Esophagus muscularis mucosa (tissue), 4 donors: ENCODE measurements around the gene XCR1. TPM values are rescaled to one million over a fixed set of nuclear protein-coding genes. Genes with fewer than 3 reads are reported as not detected.
"Not testable (repeated sequence)": the region's sequence is repeated elsewhere in the genome, so short reads cannot be mapped to it uniquely, and the experiment has no call there.

Experiments used
- DNase-seq: peaks from one replicate; pipeline ENCODE4 v3.0.0-alpha.2; 2017; ENCODE audit errors: extremely low spot score
- H3K27ac ChIP-seq, 4 donors: fragments of 200-600 bp; sonication (generic); replicated peaks in 1 of 4; 1 replicate in 3 of 4; 2 replicates in 1 of 4; pipeline ENCODE4 v1.5.1; 2016 to 2019; ENCODE audit warnings: mild to moderate bottlenecking in 1 of 4
- H3K27me3 ChIP-seq, 4 donors: fragments of 200-600 bp; sonication (generic); one replicate each; pipeline versions ENCODE4 v1.5.1 to v1.6.0; 2016 to 2019
- H3K36me3 ChIP-seq, 4 donors: fragments of 200-600 bp; sonication (generic); one replicate each; pipeline ENCODE4 v1.5.1; 2016 to 2019
- H3K4me1 ChIP-seq, 4 donors: fragments of 200-600 bp; sonication (generic); one replicate each; pipeline ENCODE4 v1.5.1; 2016 to 2019
- H3K4me3 ChIP-seq, 4 donors: fragments of 200-600 bp; sonication (generic); 1 replicate in 2 of 4; 2 replicates in 2 of 4; pipeline ENCODE4 v1.5.1; 2016 to 2019; ENCODE audit warnings: mild to moderate bottlenecking in 4 of 4, moderate library complexity in 1 of 4
- H3K9me3 ChIP-seq, 4 donors: fragments of 200-600 bp; sonication (generic); 1 replicate in 3 of 4; 2 replicates in 1 of 4; pipeline ENCODE4 v1.5.1; 2016 to 2019
- EP300 ChIP-seq: sonication (generic); formaldehyde crosslinking; IDR thresholded peaks from one replicate; pipeline ENCODE4 v1.6.1; 2017; ENCODE audit warnings: antibody characterized with exemption
- POLR2A ChIP-seq: fragments of 450-650 bp; IDR thresholded peaks from one replicate; pipeline ENCODE4 v1.6.1; 2017; ENCODE audit warnings: antibody characterized with exemption, moderate library complexity, mild to moderate bottlenecking, low read depth
- POLR2AphosphoS5 ChIP-seq, 2 donors: sonication (generic); formaldehyde crosslinking; IDR thresholded peaks; one replicate each; pipeline ENCODE4 v1.6.1; 2017; ENCODE audit warnings: antibody characterized with exemption in 2 of 2
- WGBS: methylation state at CpG from one replicate; pipeline ENCODE4 v1.1.5; 2018; 5-methylcytosine and 5-hydroxymethylcytosine counted together
- intact Hi-C: fragments of 100-400 bp; cut with DNase I; formaldehyde crosslinking; loops from one replicate; pipeline ENCODE4 v1.15.1; 2023
- total RNA-seq, 4 donors: library from RNA; depleted of rRNA; stranded (reverse); fragments of >200 nt; gene quantifications; one replicate each; pipeline versions ENCODE4 v1.1.0 to v1.2.1, GENCODE V29; 2016
- TF ChIP-seq, protein P1 (sequence below), 3 experiments: fragments of 200-600 bp in 2 of 3; fragments of 450-650 bp in 1 of 3; sonication (generic) in 2 of 3; IDR thresholded peaks; one replicate each; pipeline ENCODE4 v1.5.1; 2017 to 2019; ENCODE audit warnings: antibody characterized with exemption in 3 of 3, mild to moderate bottlenecking in 2 of 3, moderate library complexity in 1 of 3

Gene XCR1
- total RNA-seq, 4 donors from 2014 or later = 0.17 TPM; not detected in 3

DNA sequence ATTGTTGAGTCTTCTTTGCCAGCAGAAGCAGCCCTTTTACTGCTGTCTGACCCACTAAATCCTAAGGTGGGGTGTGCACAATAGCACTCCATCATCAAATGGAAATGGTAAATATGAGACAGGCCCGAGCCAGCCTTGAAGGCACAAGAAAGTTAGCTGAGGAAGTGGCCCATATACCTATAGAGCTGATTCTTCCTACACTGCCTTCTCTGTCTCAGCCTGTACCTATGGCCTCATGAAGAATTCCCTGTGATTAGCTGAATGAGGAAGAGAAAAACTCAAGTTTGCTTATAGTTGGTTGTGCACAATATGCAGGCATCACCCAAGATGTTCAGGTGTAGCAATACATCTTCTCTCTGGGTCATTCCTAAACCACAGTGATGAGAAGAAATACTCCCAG is 31.7 kb upstream of the XCR1 start:
- Histone ChIP-seq H3K9me3 (no peaks in the 10 kb centered on the region), H3K36me3 (no peaks in the 10 kb centered on the region), H3K4me3 (no peak overlapping the region), H3K4me1 (peaks cover 8 to 10% (median 9%) of the 10 kb centered on the region in 4 donors), H3K27ac (no peak overlapping the region), H3K27me3 (peaks cover 0 to 8% (median 0%) of the 10 kb centered on the region in 4 donors)
- intact Hi-C loops = no loop called here
- TF ChIP-seq POLR2A = no peak
- TF ChIP-seq, protein P1, sequence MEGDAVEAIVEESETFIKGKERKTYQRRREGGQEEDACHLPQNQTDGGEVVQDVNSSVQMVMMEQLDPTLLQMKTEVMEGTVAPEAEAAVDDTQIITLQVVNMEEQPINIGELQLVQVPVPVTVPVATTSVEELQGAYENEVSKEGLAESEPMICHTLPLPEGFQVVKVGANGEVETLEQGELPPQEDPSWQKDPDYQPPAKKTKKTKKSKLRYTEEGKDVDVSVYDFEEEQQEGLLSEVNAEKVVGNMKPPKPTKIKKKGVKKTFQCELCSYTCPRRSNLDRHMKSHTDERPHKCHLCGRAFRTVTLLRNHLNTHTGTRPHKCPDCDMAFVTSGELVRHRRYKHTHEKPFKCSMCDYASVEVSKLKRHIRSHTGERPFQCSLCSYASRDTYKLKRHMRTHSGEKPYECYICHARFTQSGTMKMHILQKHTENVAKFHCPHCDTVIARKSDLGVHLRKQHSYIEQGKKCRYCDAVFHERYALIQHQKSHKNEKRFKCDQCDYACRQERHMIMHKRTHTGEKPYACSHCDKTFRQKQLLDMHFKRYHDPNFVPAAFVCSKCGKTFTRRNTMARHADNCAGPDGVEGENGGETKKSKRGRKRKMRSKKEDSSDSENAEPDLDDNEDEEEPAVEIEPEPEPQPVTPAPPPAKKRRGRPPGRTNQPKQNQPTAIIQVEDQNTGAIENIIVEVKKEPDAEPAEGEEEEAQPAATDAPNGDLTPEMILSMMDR (IDR thresholded peaks at IDR 0.05) = no peak
- no peak for TF ChIP-seq EP300
- no peak for TF ChIP-seq POLR2AphosphoS5 (IDR thresholded peaks at IDR 0.05)
- WGBS = 82% methylated on average over 1 of the region's 1 CpG
- DNase-seq = no peak

DNA sequence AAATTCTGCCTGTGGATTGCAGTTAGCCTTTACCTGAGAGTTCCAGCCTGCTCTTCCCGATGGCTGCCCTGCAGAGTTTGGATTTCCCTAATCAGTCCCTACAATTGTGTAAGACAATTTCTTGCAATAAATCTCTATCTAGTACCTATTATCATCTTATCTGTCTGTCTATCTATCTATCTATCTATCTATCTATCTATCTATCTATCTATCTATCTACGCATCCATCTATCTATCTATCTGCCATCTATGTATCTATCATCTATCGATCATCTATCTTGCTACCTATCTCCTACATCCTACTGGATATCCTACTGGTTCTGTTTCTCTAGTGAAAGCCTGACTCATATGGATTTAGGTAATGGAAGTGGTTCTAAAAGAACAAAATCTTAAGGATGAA is 30.4 kb upstream of the XCR1 start:
- Histone ChIP-seq H3K9me3 (no peaks in the 10 kb centered on the region), H3K27me3 (peaks cover 0 to 8% (median 0%) of the 10 kb centered on the region in 4 donors), H3K4me3 (no peak overlapping the region), H3K36me3 (no peaks in the 10 kb centered on the region), H3K27ac (no peak overlapping the region), H3K4me1 (peaks cover 2 to 6% (median 3%) of the 10 kb centered on the region in 4 donors)
- DNase-seq = no peak
- TF ChIP-seq POLR2AphosphoS5 (IDR thresholded peaks at IDR 0.05) (no peak), POLR2A (no peak), EP300 (no peak)
- TF ChIP-seq, protein P1 (IDR thresholded peaks at IDR 0.05) = no peak
- 64% methylated on average over 3 of the region's 3 CpGs for WGBS
- intact Hi-C loops = no loop called here

DNA sequence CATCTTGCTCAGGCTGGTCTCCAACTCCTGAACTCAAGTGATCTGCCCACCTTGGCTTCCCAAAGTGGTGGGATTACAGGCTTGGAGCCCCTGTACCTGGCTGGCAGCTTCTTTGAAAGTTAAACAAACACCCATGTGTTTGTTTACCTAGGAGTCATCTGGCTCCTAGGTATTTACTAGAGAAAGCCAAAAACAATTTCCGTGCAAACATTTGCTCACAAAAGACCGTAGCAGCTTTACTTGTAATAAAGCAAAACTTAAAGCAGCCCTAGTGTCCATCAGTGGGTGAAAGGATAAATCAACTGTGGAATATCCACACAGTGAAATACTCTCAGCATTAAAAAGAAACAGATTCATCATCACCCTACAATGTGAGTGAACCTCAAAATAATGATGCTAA is 29.4 kb upstream of the XCR1 start:
- TF ChIP-seq EP300 (no peak), POLR2A (no peak), POLR2AphosphoS5 (IDR thresholded peaks at IDR 0.05) (no peak)
- TF ChIP-seq, protein P1 (IDR thresholded peaks at IDR 0.05) = no peak
- H3K27me3 ChIP-seq = peaks cover 0 to 16% (median 0%) of the 10 kb centered on the region in 4 donors
- no peaks in the 10 kb centered on the region for H3K36me3 ChIP-seq
- H3K27ac ChIP-seq = no peak overlapping the region
- H3K4me1 ChIP-seq = no peaks in the 10 kb centered on the region
- H3K4me3 ChIP-seq = no peak overlapping the region
- no peak for DNase-seq
- no peaks in the 10 kb centered on the region for H3K9me3 ChIP-seq
- 74% methylated on average over 2 of the region's 2 CpGs for WGBS
- intact Hi-C loops = no loop called here

DNA sequence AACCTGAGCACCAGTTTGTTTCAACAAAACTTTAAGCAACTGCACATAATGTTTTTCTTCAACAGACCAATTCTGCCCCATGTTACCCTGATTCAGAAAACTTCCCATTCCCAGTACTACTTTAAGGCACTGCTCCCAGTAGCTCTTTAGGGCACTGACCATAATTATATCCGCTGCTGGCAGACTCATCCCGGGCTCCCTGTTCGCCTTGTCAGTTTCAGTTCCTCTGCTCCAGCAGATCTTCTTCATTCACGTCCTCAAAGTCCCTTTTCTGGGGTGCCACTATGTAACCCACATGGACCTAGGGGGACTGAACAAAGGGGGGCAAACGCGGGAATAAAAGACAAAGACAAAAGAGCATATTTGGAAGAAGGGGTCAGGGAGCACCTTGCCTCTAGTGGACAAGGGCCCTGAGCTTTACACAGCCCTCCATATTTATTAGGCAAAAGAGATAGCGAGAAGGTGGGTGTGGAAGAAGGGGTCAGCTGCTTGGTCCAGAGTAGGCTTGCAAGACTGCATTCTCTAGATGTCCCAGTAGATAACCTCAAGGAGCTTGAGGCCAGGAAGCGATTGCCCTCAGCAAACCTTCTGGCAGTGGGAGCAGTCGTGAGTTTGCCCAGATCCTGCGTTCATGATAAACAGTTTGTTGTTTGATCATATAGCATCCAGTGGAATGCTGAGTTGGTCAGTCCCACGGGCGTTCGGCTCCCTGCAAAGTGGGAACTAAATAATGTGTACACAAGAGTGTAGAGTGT is 26.7 kb upstream of the XCR1 start:
- H3K4me3 ChIP-seq, intact Hi-C loops, DNase-seq, H3K4me1 ChIP-seq, H3K9me3 ChIP-seq, H3K27ac ChIP-seq, H3K36me3 ChIP-seq: not testable (repeated sequence)
- 85% methylated on average over 13 of the region's 13 CpGs for WGBS
- H3K27me3 ChIP-seq = peaks cover 0 to 16% (median 0%) of the 10 kb centered on the region in 4 donors

DNA sequence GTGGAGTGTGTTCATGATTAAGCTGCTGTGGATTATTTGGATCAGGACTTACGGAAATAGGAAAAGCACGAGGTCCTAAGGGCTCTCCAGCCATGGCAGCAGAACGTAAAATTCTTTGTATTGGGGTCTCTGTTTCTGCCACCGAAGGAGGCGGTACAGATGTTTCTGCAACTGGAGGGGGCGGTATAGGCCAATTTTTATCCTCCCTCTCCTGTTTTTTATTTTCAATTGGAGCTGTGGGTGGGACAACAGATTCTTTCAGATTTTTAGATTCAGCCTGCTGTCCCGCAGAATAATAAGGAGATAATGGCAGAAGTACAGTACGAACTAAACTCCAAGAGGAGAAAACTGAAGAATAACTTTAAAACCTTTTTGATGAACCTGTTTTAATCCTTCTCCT is 26.0 kb upstream of the XCR1 start:
- H3K4me3 ChIP-seq, H3K4me1 ChIP-seq, H3K9me3 ChIP-seq, DNase-seq, H3K27ac ChIP-seq, intact Hi-C loops, H3K36me3 ChIP-seq: not testable (repeated sequence)
- H3K27me3 ChIP-seq = peaks cover 0 to 16% (median 0%) of the 10 kb centered on the region in 4 donors
- WGBS = 73% methylated on average over 8 of the region's 8 CpGs

DNA sequence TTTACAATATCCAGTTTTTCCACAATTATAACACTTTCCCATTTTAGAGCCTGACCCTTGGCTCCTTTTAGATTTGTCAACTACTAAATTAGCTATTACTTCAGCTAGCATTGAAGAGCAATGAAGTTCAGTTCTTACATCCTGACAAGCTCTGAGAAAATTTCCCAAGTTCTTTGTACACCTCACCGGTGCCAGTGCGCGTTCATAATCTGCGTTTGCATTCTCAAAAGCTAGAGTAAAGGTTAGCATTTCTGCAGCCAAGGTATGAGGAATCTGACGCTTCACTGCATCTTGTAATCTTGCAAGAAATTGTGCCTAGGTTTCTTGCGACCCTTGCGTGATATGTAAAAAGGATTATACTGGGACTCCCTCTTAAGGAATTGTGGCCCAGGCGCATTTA is 25.2 kb upstream of the XCR1 start:
- DNase-seq = no peak
- no peak overlapping the region for H3K4me3 ChIP-seq
- H3K27me3 ChIP-seq = peaks cover 0 to 16% (median 0%) of the 10 kb centered on the region in 4 donors
- H3K36me3 ChIP-seq = no peaks in the 10 kb centered on the region
- TF ChIP-seq, protein P1 (IDR thresholded peaks at IDR 0.05) = no peak
- TF ChIP-seq POLR2A (no peak), EP300 (no peak), POLR2AphosphoS5 (IDR thresholded peaks at IDR 0.05) (no peak)
- no peak overlapping the region for H3K27ac ChIP-seq
- intact Hi-C loops = no loop called here
- WGBS = 90% methylated on average over 8 of the region's 8 CpGs
- H3K4me1 ChIP-seq = no peaks in the 10 kb centered on the region
- H3K9me3 ChIP-seq = no peaks in the 10 kb centered on the region
